NCI-H128 (cell line): Measurements from ENCODE around the gene BBS9.

ENCODE experiments used
- DNase-seq: peaks from one replicate; lab custom pipeline; 2025; ENCODE audit not compliant: unreplicated experiment; lab: John Stamatoyannopoulos, UW

BBS9 gene

GRCh38 chr7:33591490-33591889 lies 462.1 kb downstream of the BBS9 start:
- DNase-seq: no peak

GRCh38 chr7:33592718-33593117 lies 463.4 kb downstream of the BBS9 start:
- DNase-seq: no peak

- no peak for DNase-seq
Measured at GRCh38 chr7:33593611-33594010, 464.2 kb downstream of the BBS9 start.

GRCh38 chr7:33596686-33597085 lies 467.3 kb downstream of the BBS9 start:
- DNase-seq: no peak

- DNase-seq: no peak
Measured at GRCh38 chr7:33597181-33597580, 467.8 kb downstream of the BBS9 start.

GRCh38 chr7:33601101-33601500 lies 471.7 kb downstream of the BBS9 start:
- no peak for DNase-seq

GRCh38 chr7:33601884-33602283 lies 472.5 kb downstream of the BBS9 start:
- no peak for DNase-seq

- DNase-seq: no peak
Measured at GRCh38 chr7:33604056-33604455, 474.7 kb downstream of the BBS9 start.

- no peak for DNase-seq
Measured at GRCh38 chr7:33610918-33611317, 481.6 kb downstream of the BBS9 start.

- no peak for DNase-seq
Measured at GRCh38 chr7:33612442-33612841, 483.1 kb downstream of the BBS9 start.

- no peak for DNase-seq
Measured at GRCh38 chr7:33614357-33615117, 485.2 kb downstream of the BBS9 start.

GRCh38 chr7:33616752-33617151 lies 487.4 kb downstream of the BBS9 start:
- DNase-seq: no peak

- no peak for DNase-seq
Measured at GRCh38 chr7:33619264-33619663, 489.9 kb downstream of the BBS9 start.

GRCh38 chr7:33623267-33623666 lies 493.9 kb downstream of the BBS9 start:
- no peak for DNase-seq

- no peak for DNase-seq
Measured at GRCh38 chr7:33624215-33624614, 494.9 kb downstream of the BBS9 start.

GRCh38 chr7:33626869-33627268 lies 497.5 kb downstream of the BBS9 start:
- DNase-seq: no peak

GRCh38 chr7:33627741-33628140 lies 498.4 kb downstream of the BBS9 start:
- DNase-seq: no peak

- no peak for DNase-seq
Measured at GRCh38 chr7:33628894-33629293, 499.5 kb downstream of the BBS9 start.

GRCh38 chr7:33630359-33630758 lies 501.0 kb downstream of the BBS9 start:
- no peak for DNase-seq

GRCh38 chr7:33632322-33632721 lies 503.0 kb downstream of the BBS9 start:
- DNase-seq: no peak

- no peak for DNase-seq
Measured at GRCh38 chr7:33632840-33633525, 503.6 kb downstream of the BBS9 start.

GRCh38 chr7:33634606-33635005 lies 505.2 kb downstream of the BBS9 start:
- no peak for DNase-seq

- no peak for DNase-seq
Measured at GRCh38 chr7:33636359-33636758, 507.0 kb downstream of the BBS9 start.
